ENCODE measurements around the gene ADAMTSL2.

GRCh38 chr9:133599470-133600173 is 65.1 kb downstream of the ADAMTSL2 start:
- TF ChIP-seq GATA3 (IDR thresholded peaks at IDR 0.05; ENCODE audit: low read depth, low read length): no peak
- TF ChIP-seq GATA2 (IDR thresholded peaks at IDR 0.05; ENCODE audit: low read depth, low read length): no peak

Measured in SH-SY5Y (cell line).